Measurements from ENCODE around the gene CPB1.

The CPB1 gene

DNA sequence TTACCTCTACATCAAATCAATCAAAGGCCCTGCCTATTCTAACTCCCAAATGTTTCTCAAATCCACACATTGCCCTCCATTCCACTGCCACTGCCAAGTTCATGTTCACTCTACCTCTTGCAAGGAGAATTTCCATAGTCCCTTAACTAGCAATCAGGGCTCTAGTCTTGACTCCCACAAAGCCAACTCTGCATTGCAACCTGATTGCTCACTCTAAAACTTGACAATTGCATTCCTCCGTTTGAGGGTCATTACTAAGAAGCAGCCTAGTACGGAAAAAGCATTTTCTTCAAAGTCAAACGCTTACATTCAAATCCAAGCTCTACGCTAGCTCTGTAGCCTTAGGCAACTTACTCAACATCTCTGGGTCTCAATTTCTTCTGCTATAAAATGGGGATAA lies 38.6 kb downstream of the CPB1 start:
- POLR2A ChIA-PET = no interaction called here
- no peak for DNase-seq (ENCODE audit: extremely low spot score)
- CTCF ChIA-PET = interaction anchor here (1.0 to 2.3 kb wide), 2 partner anchors 33 to 77 kb away, joined by 3 to 6 read pairs; no protein-coding TSS in a partner anchor
- TF ChIP-seq, protein P1, sequence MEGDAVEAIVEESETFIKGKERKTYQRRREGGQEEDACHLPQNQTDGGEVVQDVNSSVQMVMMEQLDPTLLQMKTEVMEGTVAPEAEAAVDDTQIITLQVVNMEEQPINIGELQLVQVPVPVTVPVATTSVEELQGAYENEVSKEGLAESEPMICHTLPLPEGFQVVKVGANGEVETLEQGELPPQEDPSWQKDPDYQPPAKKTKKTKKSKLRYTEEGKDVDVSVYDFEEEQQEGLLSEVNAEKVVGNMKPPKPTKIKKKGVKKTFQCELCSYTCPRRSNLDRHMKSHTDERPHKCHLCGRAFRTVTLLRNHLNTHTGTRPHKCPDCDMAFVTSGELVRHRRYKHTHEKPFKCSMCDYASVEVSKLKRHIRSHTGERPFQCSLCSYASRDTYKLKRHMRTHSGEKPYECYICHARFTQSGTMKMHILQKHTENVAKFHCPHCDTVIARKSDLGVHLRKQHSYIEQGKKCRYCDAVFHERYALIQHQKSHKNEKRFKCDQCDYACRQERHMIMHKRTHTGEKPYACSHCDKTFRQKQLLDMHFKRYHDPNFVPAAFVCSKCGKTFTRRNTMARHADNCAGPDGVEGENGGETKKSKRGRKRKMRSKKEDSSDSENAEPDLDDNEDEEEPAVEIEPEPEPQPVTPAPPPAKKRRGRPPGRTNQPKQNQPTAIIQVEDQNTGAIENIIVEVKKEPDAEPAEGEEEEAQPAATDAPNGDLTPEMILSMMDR (IDR thresholded peaks at IDR 0.05; ENCODE audit: control extremely low read depth, extremely low read depth, low read depth, missing control alignments) = no peak

DNA sequence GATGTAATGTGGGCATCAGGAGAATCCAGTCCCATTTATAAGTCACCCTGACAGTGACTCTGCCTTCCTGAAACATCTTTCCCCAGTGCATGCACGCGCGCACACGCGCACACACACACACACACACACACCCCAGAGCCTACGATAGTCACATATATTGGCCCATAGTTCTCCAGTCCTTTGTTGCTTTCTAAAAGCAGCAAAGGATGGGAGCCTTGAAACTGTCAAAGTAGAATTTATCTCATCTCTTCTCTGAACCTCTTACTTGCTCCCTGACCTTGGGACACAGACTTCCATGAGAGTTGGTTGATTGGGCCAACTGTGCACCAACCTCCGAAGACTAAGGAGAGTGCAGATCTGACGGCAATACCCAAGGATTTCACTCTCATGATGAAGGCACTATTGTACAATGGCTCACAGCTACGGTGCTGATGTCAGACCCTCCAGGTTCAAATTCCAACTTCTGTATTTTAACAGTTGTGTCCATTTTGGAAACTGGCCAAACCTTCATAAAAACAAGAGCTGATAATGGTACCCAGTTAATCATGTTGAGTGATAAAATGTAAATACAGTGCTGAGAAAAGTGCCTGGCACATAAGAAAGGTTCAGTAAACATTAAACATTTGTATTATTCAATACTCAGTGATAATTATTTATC lies 45.8 kb downstream of the CPB1 start:
- ChIA-PET POLR2A (no interaction called here), CTCF (interaction anchor here (0.8 to 1.8 kb wide), 3 partner anchors 10 to 14 kb away, joined by 4 to 16 read pairs (median 7); no protein-coding TSS in a partner anchor)
- TF ChIP-seq, protein P1 (IDR thresholded peaks at IDR 0.05; ENCODE audit: control extremely low read depth, extremely low read depth, low read depth, missing control alignments) = no peak
- no peak for DNase-seq (ENCODE audit: extremely low spot score)

DNA sequence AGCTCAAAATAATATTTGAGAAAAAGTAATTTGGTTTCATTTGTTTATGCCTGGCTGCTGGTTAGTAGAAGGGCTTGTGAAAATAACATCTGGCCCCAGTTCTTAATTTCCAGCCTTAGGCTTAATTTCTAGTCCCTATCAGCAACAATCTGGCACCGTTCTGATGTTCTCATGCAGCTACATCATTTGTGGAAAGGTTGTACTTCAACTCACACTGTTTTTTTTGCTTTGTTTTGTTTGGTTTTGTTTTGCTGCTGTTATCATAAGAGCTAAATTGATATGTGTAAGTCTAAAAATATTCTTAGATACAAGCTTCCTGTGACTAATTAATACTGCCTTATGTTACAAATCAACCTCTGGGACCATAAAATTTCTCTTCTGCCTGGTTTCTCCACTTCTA lies 46.4 kb downstream of the CPB1 start:
- POLR2A ChIA-PET = no interaction called here
- no peak for DNase-seq (ENCODE audit: extremely low spot score)
- CTCF ChIA-PET = interaction anchor here (0.8 to 1.8 kb wide), 3 partner anchors 9 to 14 kb away, joined by 4 to 16 read pairs (median 7); no protein-coding TSS in a partner anchor
- TF ChIP-seq, protein P1 (IDR thresholded peaks at IDR 0.05; ENCODE audit: control extremely low read depth, extremely low read depth, low read depth, missing control alignments) = no peak

DNA sequence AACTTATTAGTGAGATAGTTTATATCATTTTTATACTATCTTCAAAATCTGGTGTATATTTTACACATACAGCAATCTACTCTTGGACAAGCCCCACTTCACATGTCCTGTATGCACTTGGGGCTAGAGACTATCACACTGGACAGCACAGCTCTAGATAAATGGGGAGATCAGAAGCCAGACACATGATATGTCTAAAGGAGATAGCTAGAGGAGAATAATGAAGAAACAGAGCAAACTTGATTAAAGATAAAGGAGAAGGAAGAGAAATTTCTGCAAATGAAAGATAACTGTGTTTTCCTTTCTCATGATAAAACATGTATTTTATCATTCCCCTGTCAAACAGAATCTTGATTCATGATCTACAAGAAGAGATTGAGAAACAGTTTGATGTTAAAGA lies 50.5 kb downstream of the CPB1 start:
- TF ChIP-seq, protein P1 (IDR thresholded peaks at IDR 0.05; ENCODE audit: control extremely low read depth, extremely low read depth, low read depth, missing control alignments) = no peak
- ChIA-PET POLR2A (no interaction called here), CTCF (interaction anchor here (1.1 to 1.2 kb wide), 3 partner anchors 16 to 25 kb away, joined by 4 to 5 read pairs (median 4); no protein-coding TSS in a partner anchor)
- no peak for DNase-seq (ENCODE audit: extremely low spot score)

- POLR2A ChIA-PET = no interaction called here
- TF ChIP-seq, protein P1 (IDR thresholded peaks at IDR 0.05; ENCODE audit: control extremely low read depth, extremely low read depth, low read depth, missing control alignments) = no peak
- no peak for DNase-seq (ENCODE audit: extremely low spot score)
- CTCF ChIA-PET = interaction anchor here (1.1 to 2.8 kb wide), 3 partner anchors 17 to 19 kb away, joined by 4 to 18 read pairs (median 5); no protein-coding TSS in a partner anchor
Measured at GRCh38 chr3:148879256-148879655, 51.6 kb downstream of the CPB1 start.

DNA sequence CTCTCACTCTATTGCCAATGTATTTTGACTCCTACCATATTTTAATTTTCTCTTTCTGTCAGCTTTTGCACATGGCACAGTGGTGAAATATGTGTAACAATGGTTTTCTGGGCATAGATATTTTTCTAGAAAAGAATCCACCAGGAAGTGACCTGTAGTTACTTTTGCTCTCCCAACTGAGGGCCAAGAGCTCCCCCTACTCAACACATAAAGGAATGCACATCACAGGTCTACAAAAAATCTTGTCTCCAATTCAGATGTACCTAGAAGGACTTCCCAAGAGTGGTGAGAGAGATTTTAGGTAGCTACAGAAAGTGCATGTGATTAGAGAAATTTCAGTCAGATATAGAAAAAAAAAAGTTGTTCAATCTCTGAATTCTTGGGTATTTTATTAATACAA lies 53.1 kb downstream of the CPB1 start:
- CTCF ChIA-PET = interaction anchor here (0.7 to 2.8 kb wide), 4 partner anchors 12 to 63 kb away, joined by 3 to 18 read pairs (median 4); no protein-coding TSS in a partner anchor
- TF ChIP-seq, protein P1 (IDR thresholded peaks at IDR 0.05; ENCODE audit: control extremely low read depth, extremely low read depth, low read depth, missing control alignments) = no peak
- POLR2A ChIA-PET = no interaction called here
- DNase-seq (ENCODE audit: extremely low spot score) = no peak
